Measurements from ENCODE around the gene TTC1.

DNA sequence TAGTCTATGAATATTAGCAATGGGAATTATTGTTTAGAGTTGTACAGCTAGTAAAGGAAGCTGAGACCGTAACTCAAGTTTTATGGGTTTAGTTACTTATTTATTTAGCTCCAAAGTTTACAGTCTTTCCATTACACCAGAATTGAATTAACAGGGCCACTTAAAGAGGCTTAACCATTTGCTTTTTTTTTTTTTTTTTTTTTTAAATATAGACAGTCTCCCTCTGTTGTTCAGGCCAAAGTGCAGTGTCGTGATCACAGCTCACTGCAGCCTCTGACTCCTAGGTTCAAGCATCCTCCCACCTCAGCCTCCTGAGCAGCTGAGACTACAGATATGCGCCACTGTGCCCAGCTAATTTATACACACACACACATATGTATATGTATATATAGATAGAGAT is 1.4 kb upstream of the TTC1 start:
- no peak for TF ChIP-seq YY1 (IDR thresholded peaks at IDR 0.05; ENCODE audit: insufficient read depth, insufficient read length)
- TF ChIP-seq ZNF274 (IDR thresholded peaks at IDR 0.05; ENCODE audit: low read depth, low read length): no peak

Data from NT2/D1 (cell line).